Measurements from ENCODE around the gene ABI3. TPM values are rescaled to one million over a fixed set of nuclear protein-coding genes. Genes with fewer than 3 reads are reported as not detected.

The ABI3 gene
- total and polyA plus RNA-seq, 9 of the 15 experiments (the other 6 are each of a cell fraction or from before 2014, with no cell fraction given) = not detected

DNA sequence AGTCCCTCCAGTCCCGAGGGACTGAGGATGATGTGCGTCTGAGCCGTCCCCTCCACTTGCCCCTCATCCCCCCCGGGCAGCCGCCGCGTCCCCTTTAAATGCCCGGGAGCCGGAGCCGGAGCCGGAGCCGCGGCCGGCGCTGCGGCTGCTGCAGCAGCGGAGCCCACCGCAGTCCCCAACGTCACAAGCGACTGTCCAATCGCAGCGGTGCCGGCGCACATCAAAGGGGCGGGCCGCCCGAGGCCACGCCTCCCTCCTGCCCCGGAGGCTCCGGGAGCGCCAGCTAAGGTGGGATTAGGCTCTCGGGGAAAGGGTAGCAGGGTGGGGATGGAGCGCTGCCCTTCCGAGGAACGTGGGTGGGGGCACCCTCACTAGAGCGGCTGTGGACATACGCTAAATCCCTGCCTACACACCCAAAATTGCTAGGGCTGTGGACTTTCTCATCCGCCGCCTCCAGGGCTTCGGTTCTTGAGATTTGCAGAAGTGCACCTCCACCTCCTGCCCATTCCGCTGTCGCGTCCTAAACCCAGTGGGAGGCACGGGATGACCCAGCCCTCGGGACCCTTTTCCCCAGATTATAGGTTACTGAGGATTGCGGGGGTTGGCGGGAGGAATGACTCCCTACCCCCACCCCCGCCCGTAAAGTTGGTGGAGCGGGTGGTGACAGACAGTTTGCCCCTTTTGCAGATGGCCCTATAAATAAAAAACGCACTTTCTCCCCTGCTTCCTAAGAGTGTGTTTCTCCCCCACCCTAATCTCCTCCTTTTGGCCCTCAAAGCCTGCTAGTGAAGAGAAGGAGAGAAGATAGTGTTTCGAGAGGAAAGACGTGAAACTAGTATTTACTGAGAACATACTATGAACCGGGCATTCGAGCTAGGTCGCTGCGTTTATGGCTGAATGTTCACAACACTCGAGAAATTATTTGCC is 20.4 kb downstream of the ABI3 start, which contains the start of gene PHOSPHO1 (continued):
- TF ChIP-seq, protein P1, sequence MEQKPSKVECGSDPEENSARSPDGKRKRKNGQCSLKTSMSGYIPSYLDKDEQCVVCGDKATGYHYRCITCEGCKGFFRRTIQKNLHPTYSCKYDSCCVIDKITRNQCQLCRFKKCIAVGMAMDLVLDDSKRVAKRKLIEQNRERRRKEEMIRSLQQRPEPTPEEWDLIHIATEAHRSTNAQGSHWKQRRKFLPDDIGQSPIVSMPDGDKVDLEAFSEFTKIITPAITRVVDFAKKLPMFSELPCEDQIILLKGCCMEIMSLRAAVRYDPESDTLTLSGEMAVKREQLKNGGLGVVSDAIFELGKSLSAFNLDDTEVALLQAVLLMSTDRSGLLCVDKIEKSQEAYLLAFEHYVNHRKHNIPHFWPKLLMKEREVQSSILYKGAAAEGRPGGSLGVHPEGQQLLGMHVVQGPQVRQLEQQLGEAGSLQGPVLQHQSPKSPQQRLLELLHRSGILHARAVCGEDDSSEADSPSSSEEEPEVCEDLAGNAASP (IDR thresholded peaks at IDR 0.05) = no peak
- TF ChIP-seq, protein P2, sequence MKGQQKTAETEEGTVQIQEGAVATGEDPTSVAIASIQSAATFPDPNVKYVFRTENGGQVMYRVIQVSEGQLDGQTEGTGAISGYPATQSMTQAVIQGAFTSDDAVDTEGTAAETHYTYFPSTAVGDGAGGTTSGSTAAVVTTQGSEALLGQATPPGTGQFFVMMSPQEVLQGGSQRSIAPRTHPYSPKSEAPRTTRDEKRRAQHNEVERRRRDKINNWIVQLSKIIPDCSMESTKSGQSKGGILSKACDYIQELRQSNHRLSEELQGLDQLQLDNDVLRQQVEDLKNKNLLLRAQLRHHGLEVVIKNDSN (CRISPR knock-in tag; IDR thresholded peaks at IDR 0.05) = peak; percentile 20; the same call in 1 of the 2 replicates
- TF ChIP-seq FOS (IDR thresholded peaks at IDR 0.05; ENCODE audit: extremely low read depth, insufficient read length) = no peak
- no peak for TF ChIP-seq EZH2 (IDR thresholded peaks at IDR 0.05; ENCODE audit: borderline replicate concordance, low read depth, low read length)
- TF ChIP-seq ILK (tag; IDR thresholded peaks at IDR 0.05; ENCODE audit: borderline replicate concordance, low read depth) = no peak
- no peak for TF ChIP-seq ZNF318 (IDR thresholded peaks at IDR 0.05; ENCODE audit: borderline replicate concordance in 1 of 2, low read depth in 1 of 2)
- no peak for TF ChIP-seq PTBP1 (IDR thresholded peaks at IDR 0.05; ENCODE audit: low read depth, low read length)
- no peak for TF ChIP-seq BRF2 (IDR thresholded peaks at IDR 0.05; ENCODE audit: borderline replicate concordance, insufficient read depth, insufficient read length)
- peak; percentile 66; the same call in 1 of the 2 replicates for TF ChIP-seq SP1 (CRISPR knock-in tag; IDR thresholded peaks at IDR 0.05)
- TF ChIP-seq SRSF7 (optimal IDR thresholded peaks at IDR 0.05; ENCODE audit: low read depth, low read length) = no peak

Measured in K562 (cell line).